ENCODE data around the gene MECP2.

Gene MECP2

GRCh38 chrX:154115071-154115470 is 17.6 kb upstream of the MECP2 start:
- no peak for DNase-seq

GRCh38 chrX:154114652-154115051 is 17.1 kb upstream of the MECP2 start:
- DNase-seq = no peak

GRCh38 chrX:154113729-154114128 is 16.2 kb upstream of the MECP2 start:
- no peak for DNase-seq

- DNase-seq = no peak
These were observed 1.0 kb upstream of the MECP2 start for GRCh38 chrX:154098551-154098950.

GRCh38 chrX:154097003-154097588 is 421 bp downstream of the MECP2 start:
- DNase-seq = no peak

- DNase-seq = no peak
These were observed 1.1 kb downstream of the MECP2 start for GRCh38 chrX:154096140-154097002.

GRCh38 chrX:154094833-154095232 is 2.7 kb downstream of the MECP2 start:
- no peak for DNase-seq

- DNase-seq = no peak
These were observed 3.6 kb downstream of the MECP2 start for GRCh38 chrX:154093965-154094364.

- DNase-seq = no peak
These were observed 5.1 kb downstream of the MECP2 start for GRCh38 chrX:154092371-154092770.

GRCh38 chrX:154091678-154092077 is 5.8 kb downstream of the MECP2 start:
- no peak for DNase-seq

GRCh38 chrX:154090731-154091130 is 6.8 kb downstream of the MECP2 start:
- no peak for DNase-seq

GRCh38 chrX:154084449-154085300 is 12.8 kb downstream of the MECP2 start:
- no peak for DNase-seq

GRCh38 chrX:154083126-154083517 is 14.4 kb downstream of the MECP2 start:
- no peak for DNase-seq

- no peak for DNase-seq
These were observed 15.0 kb downstream of the MECP2 start for GRCh38 chrX:154082396-154083125.

- DNase-seq = no peak
These were observed 20.4 kb downstream of the MECP2 start for GRCh38 chrX:154077101-154077500.

- no peak for DNase-seq
These were observed 23.3 kb downstream of the MECP2 start for GRCh38 chrX:154074199-154074598.

GRCh38 chrX:154072192-154072591 is 25.3 kb downstream of the MECP2 start:
- DNase-seq = no peak

- no peak for DNase-seq
These were observed 29.0 kb downstream of the MECP2 start for GRCh38 chrX:154068560-154068959.

GRCh38 chrX:154064637-154065435 is 32.7 kb downstream of the MECP2 start:
- DNase-seq = no peak

- no peak for DNase-seq
These were observed 34.3 kb downstream of the MECP2 start for GRCh38 chrX:154063234-154063633.

GRCh38 chrX:154061801-154062200 is 35.7 kb downstream of the MECP2 start:
- no peak for DNase-seq

GRCh38 chrX:154059729-154060245 is 37.7 kb downstream of the MECP2 start:
- DNase-seq = no peak

Data from GOT3 (cell line).